Measurements from ENCODE around the gene SMIM38.
"Not testable (repeated sequence)": the region's sequence is repeated elsewhere in the genome, so short reads cannot be mapped to it uniquely, and the experiment has no call there.

The SMIM38 gene

DNA sequence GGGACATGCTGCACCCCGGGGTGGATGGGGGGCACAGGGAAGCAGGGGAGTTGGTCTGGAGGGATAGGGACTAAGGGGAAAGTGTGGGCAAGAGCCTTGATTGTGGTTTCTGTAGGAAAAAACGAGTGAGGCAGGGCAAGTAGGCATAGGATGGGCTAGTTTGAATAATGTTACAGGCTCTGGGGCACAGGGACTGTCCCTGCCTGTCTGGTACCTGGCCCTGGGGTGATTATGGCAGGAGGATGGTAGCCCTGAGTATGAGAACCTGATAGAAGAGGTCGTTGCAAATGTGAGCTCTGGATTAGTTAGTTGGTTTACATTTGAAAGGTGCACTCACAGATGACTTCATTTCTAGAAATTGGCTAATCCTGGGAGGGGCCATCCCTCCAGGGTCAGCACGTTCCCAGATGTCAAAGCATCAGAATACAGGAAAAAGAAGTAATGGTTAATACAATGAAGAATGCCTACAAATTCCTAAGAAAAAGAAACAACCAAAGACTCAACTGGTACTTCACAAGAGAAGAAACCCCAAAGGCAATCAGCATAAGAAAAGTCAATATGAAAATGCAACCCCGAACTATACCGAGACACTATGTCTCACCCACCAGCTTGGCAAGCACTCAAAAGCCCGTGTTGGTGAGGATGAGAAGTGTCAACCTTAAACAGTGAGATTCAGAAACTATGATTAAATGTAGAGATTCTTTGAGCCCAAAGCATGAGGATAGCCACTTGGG, 11.3 kb upstream of the SMIM38 start:
- H3K36me3 Mint-ChIP-seq: peaks cover 28% of the 10 kb centered on the region
- no peak overlapping the region for H3K27ac Mint-ChIP-seq
- peaks cover 17% of the 10 kb centered on the region for H3K4me1 Mint-ChIP-seq
- peaks cover 19% of the 10 kb centered on the region for H3K9me3 Mint-ChIP-seq
- H3K27me3 Mint-ChIP-seq: no peaks in the 10 kb centered on the region
- H3K4me3 Mint-ChIP-seq: no peak overlapping the region
- ATAC-seq: no peak

DNA sequence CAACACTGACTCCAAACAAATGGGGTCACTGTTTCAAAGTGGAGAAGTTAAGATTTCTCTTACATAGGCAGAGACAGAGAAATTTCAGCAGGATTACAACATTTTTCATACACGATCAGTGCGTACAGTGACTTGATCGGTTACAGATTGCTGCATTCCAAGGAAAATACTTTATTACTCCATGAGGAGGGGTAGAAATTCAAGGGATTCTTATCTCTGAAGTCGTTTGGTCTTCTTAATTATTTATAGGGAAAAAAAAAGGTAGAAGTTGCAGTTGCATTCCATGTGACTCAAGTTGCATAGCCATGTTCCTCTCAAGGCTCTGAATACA, 10.7 kb upstream of the SMIM38 start:
- no peaks in the 10 kb centered on the region for H3K27me3 Mint-ChIP-seq
- no peak overlapping the region for H3K4me3 Mint-ChIP-seq
- H3K27ac Mint-ChIP-seq: no peak overlapping the region
- H3K36me3 Mint-ChIP-seq: peaks cover 29% of the 10 kb centered on the region
- H3K9me3 Mint-ChIP-seq: peaks cover 19% of the 10 kb centered on the region
- ATAC-seq: no peak
- peaks cover 17% of the 10 kb centered on the region for H3K4me1 Mint-ChIP-seq

GRCh38 chr11:69148377-69148762, 7.4 kb upstream of the SMIM38 start:
- no peak overlapping the region for H3K27ac Mint-ChIP-seq
- no peaks in the 10 kb centered on the region for H3K27me3 Mint-ChIP-seq
- peaks cover 16% of the 10 kb centered on the region for H3K4me1 Mint-ChIP-seq
- H3K36me3 Mint-ChIP-seq: peaks cover 35% of the 10 kb centered on the region
- ATAC-seq: no peak
- no peak overlapping the region for H3K4me3 Mint-ChIP-seq
- H3K9me3 Mint-ChIP-seq: peaks cover 15% of the 10 kb centered on the region

DNA sequence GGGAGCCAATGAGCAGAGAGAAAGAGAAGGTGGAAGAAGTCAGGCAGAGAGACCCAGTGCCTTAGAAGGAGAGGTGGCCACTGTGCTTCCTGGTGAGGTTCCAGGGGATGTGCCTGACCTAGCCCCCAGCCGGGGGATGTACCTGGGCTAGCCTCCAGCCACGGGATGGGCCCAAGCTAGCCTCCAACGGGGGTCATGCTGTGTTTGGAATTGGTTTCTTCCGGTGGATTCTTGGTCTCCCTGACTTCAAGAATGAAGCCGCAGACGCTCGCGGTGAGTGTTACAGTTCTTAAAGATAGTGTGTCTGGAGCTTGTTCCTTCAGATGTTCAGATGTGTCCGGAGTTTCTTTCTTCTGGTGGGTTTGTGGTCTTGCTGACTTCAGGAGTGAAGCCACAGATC, 6.9 kb upstream of the SMIM38 start:
- Mint-ChIP-seq H3K27ac (no peak overlapping the region), H3K9me3 (peaks cover 15% of the 10 kb centered on the region), H3K4me1 (peaks cover 20% of the 10 kb centered on the region), H3K27me3 (no peaks in the 10 kb centered on the region), H3K4me3 (no peak overlapping the region), H3K36me3 (peaks cover 35% of the 10 kb centered on the region)
- no peak for ATAC-seq

- H3K27me3 Mint-ChIP-seq, ATAC-seq: not testable (repeated sequence)
Observed at GRCh38 chr11:69149338-69150045, 6.2 kb upstream of the SMIM38 start.

GRCh38 chr11:69150175-69150574, 5.6 kb upstream of the SMIM38 start:
- peaks cover 35% of the 10 kb centered on the region for H3K36me3 Mint-ChIP-seq
- peaks cover 15% of the 10 kb centered on the region for H3K9me3 Mint-ChIP-seq
- no peak overlapping the region for H3K27ac Mint-ChIP-seq
- no peaks in the 10 kb centered on the region for H3K27me3 Mint-ChIP-seq
- no peak overlapping the region for H3K4me3 Mint-ChIP-seq
- no peak for ATAC-seq
- H3K4me1 Mint-ChIP-seq: peaks cover 19% of the 10 kb centered on the region

More at GRCh38 chr11:69149338-69150045, 6.2 kb upstream of the SMIM38 start:
- H3K9me3 Mint-ChIP-seq: peaks cover 15% of the 10 kb centered on the region
- peaks cover 35% of the 10 kb centered on the region for H3K36me3 Mint-ChIP-seq
- peaks cover 17% of the 10 kb centered on the region for H3K4me1 Mint-ChIP-seq
- not testable (repeated sequence) for H3K4me3 Mint-ChIP-seq, H3K27ac Mint-ChIP-seq

DNA sequence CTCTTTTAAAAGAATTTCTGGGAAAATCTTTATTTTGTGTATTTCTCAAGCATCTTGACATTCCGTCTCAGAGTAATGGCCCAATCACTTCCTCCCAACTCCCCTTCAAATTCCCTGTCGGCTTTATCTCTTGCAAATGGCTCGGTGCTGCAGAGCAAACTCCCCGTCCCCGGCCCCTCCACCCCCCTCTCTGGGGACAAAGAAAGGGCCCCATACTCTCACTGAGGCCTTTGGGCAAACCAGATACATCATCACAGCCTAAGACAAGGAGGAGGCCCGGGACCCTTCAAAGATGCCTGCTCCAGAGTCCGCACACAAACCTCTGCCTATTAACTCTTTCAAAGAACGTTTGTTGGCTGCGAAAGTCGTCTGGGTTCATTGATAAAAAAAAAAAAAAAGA, 3.9 kb upstream of the SMIM38 start:
- Mint-ChIP-seq H3K9me3 (peaks cover 2% of the 10 kb centered on the region), H3K4me1 (peaks cover 35% of the 10 kb centered on the region), H3K36me3 (peaks cover 19% of the 10 kb centered on the region), H3K4me3 (no peak overlapping the region), H3K27me3 (no peaks in the 10 kb centered on the region), H3K27ac (no peak overlapping the region)
- no peak for ATAC-seq

GRCh38 chr11:69152733-69153421, 2.9 kb upstream of the SMIM38 start:
- no peak for ATAC-seq
- Mint-ChIP-seq H3K4me3 (no peak overlapping the region), H3K36me3 (peaks cover 17% of the 10 kb centered on the region), H3K4me1 (peaks cover 41% of the 10 kb centered on the region), H3K27me3 (no peaks in the 10 kb centered on the region), H3K9me3 (peaks cover 2% of the 10 kb centered on the region), H3K27ac (peak overlapping the region; percentile 63)

DNA sequence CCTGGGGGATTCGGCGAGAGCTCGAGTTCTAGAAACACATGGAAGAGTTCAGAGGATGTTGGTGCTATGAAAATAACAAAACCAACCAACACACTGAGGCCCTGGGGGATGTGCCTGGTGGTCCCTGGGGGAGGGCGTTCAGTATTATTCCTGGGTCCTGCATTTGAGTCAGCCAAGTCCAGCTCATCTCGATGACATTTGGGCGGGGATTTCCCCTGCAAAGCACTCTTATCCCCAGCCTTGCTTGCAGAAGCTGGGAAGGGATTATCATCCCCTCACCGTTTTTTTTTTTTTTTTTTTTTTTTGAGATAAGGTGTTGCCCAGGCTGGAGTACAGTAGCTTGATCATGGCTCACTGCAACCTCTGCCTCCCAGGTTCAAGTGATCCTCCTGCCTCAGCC, 2.1 kb upstream of the SMIM38 start:
- Mint-ChIP-seq H3K27ac (peak overlapping the region; percentile 63), H3K4me3 (peak overlapping the region; percentile 22), H3K27me3 (no peaks in the 10 kb centered on the region), H3K36me3 (peaks cover 14% of the 10 kb centered on the region), H3K9me3 (peaks cover 2% of the 10 kb centered on the region), H3K4me1 (peaks cover 41% of the 10 kb centered on the region)
- ATAC-seq: peak; percentile 37

DNA sequence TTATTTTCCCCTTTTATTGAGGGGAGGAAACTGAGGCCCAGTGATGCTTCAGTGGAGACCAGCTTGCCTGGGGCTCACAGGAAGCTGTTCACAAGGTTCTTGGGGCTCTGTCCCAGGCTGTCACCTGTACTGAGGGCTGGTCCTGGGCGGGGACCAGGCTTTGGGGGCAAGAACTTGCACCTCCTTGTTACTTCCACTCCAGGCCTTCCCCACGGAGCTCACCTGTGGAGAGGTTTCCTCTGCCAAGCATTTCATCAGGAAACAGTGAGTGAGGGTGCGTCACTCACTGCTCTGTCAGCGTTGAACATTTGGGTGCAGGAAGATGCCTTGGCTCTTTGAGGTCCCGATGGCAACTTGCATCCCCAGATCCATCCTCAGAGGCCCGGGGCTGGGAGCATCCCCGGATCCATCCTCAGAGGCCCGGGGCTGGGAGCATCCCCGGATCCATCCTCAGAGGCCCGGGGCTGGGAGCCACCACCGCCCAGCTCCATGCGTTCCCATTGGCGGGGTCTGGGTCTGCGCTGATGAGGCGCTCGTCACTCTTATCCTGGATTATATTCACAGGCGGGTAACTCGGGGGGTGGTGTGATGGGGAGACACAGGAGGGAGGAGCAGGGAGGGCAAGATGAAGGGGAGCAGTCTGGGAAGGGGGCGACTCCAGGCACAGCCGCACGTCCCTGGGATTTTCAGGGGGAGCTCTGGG, 1.4 kb upstream of the SMIM38 start:
- peak overlapping the region; percentile 63 for H3K27ac Mint-ChIP-seq
- no peak overlapping the region for H3K4me3 Mint-ChIP-seq
- peaks cover 2% of the 10 kb centered on the region for H3K9me3 Mint-ChIP-seq
- H3K4me1 Mint-ChIP-seq: peaks cover 41% of the 10 kb centered on the region
- no peaks in the 10 kb centered on the region for H3K27me3 Mint-ChIP-seq
- H3K36me3 Mint-ChIP-seq: peaks cover 15% of the 10 kb centered on the region
- no peak for ATAC-seq

DNA sequence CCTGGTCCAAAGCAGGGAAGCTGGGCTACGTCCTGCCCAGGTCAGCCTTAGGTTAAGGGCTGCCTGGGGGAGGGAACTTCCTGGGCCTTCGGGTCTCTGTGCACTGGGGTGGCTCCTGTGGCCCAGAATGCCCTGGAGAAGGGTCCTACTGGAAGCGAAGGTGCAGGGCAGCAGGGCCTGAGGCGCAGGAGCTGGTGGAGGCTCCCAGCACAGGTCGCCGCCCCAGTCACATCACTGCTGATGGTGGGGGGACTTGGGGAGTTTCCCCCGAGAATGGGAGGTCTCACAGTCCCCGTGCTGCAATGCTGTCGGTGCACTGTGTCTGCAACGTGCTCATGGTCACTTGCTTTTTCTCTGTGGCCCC, 815 bp upstream of the SMIM38 start:
- peaks cover 41% of the 10 kb centered on the region for H3K4me1 Mint-ChIP-seq
- peak overlapping the region; percentile 82 for H3K27ac Mint-ChIP-seq
- H3K36me3 Mint-ChIP-seq: peaks cover 20% of the 10 kb centered on the region
- no peak for ATAC-seq
- no peaks in the 10 kb centered on the region for H3K27me3 Mint-ChIP-seq
- H3K4me3 Mint-ChIP-seq: no peak overlapping the region
- H3K9me3 Mint-ChIP-seq: peaks cover 2% of the 10 kb centered on the region

DNA sequence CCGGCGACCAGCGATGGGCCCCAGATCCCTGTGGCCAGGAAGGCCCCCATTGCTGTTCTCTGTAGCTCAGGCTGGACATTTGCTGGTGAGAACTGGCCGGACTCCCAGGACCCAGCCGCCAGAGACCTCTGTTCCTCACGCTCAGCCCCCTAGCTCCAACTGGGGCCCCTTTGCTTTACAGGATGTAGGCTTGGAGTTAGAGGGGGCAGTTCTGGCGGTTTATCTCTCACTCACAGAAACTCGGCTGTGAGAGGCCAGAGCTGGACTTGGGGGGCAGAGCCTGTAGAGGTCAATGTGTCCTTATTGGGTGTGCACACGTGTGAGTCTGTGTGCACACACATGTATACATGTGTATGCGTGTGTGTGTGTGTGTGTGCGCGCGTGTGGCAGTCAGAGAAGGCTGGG, 502 bp downstream of the SMIM38 start:
- no peaks in the 10 kb centered on the region for H3K9me3 Mint-ChIP-seq
- no peak for ATAC-seq
- no peaks in the 10 kb centered on the region for H3K27me3 Mint-ChIP-seq
- peaks cover 14% of the 10 kb centered on the region for H3K36me3 Mint-ChIP-seq
- H3K4me3 Mint-ChIP-seq: peak overlapping the region; percentile 63
- H3K27ac Mint-ChIP-seq: peak overlapping the region; percentile 82
- peaks cover 41% of the 10 kb centered on the region for H3K4me1 Mint-ChIP-seq

GRCh38 chr11:69156673-69157155, 979 bp downstream of the SMIM38 start:
- H3K27me3 Mint-ChIP-seq: no peaks in the 10 kb centered on the region
- H3K4me1 Mint-ChIP-seq: peaks cover 41% of the 10 kb centered on the region
- H3K4me3 Mint-ChIP-seq: peak overlapping the region; percentile 63
- peaks cover 19% of the 10 kb centered on the region for H3K36me3 Mint-ChIP-seq
- H3K9me3 Mint-ChIP-seq: peaks cover 1% of the 10 kb centered on the region
- no peak for ATAC-seq
- H3K27ac Mint-ChIP-seq: peak overlapping the region; percentile 82

GRCh38 chr11:69157156-69157821, 1.6 kb downstream of the SMIM38 start:
- ATAC-seq: peak; percentile 26
- H3K27me3 Mint-ChIP-seq: no peaks in the 10 kb centered on the region
- peaks cover 3% of the 10 kb centered on the region for H3K9me3 Mint-ChIP-seq
- peaks cover 41% of the 10 kb centered on the region for H3K4me1 Mint-ChIP-seq
- H3K4me3 Mint-ChIP-seq: peak overlapping the region; percentile 63
- H3K36me3 Mint-ChIP-seq: peaks cover 24% of the 10 kb centered on the region
- H3K27ac Mint-ChIP-seq: peak overlapping the region; percentile 82

DNA sequence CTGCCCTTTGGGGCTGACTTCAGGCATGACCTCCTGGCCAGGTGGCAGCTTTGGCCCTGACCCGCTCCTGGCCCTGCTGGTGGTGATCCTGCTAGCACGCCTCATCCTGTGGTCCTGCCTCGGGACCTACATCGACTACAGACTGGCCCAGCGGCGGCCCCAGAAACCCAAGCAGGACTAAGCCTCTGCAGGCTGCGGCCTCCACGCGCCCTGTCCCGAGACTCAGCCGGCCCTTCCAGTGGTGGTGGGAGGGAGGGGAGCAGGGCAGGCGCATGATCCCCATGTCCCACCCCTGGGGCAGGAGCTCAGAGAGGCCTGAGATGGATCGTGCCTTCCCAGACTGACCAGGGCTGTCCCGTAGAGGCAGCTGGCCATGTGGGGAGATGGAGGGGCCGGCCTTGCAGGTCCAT, 2.1 kb downstream of the SMIM38 start:
- peaks cover 7% of the 10 kb centered on the region for H3K9me3 Mint-ChIP-seq
- H3K27ac Mint-ChIP-seq: peak overlapping the region; percentile 82
- H3K4me3 Mint-ChIP-seq: no peak overlapping the region
- ATAC-seq: no peak
- H3K27me3 Mint-ChIP-seq: no peaks in the 10 kb centered on the region
- H3K36me3 Mint-ChIP-seq: peaks cover 27% of the 10 kb centered on the region
- peaks cover 41% of the 10 kb centered on the region for H3K4me1 Mint-ChIP-seq

Measured in stimulated activated memory B cell treated with anti-CD40 and anti-IgM and Interleukin-4, amounts not matched to agents 10 μg/mL and 1 μg/mL and 100 μg/mL, for 72 hours (primary cell).